H9 (cell line): ENCODE data around the gene ALDH1A3. TPM values are rescaled to one million over a fixed set of nuclear protein-coding genes. Genes with fewer than 3 reads are reported as not detected.

Experiments
- DNase-seq: peaks from one replicate; pipeline ENCODE4 v3.0.0-alpha.2; 2017
- H2AFZ ChIP-seq: one replicate; pipeline ENCODE4 v1.6.1; 2013; ENCODE audit warnings: mild to moderate bottlenecking, low read length, control low read depth, moderate library complexity
- H2AK5ac ChIP-seq: 2 replicates; pipeline ENCODE4 v1.6.1; 2013; ENCODE audit warnings: low read length, control low read depth, mixed read lengths; ENCODE audit not compliant: insufficient read length
- H2BK120ac ChIP-seq: one replicate; pipeline ENCODE4 v1.6.1; 2013; ENCODE audit warnings: low read depth, mild to moderate bottlenecking, low read length, control low read depth, inconsistent platforms; ENCODE audit not compliant: poor library complexity, severe bottlenecking
- H2BK12ac ChIP-seq: 2 replicates; pipeline ENCODE4 v1.6.1; 2013; ENCODE audit warnings: low read length, control low read depth, mixed read lengths, low read depth; ENCODE audit not compliant: insufficient read length
- H2BK15ac ChIP-seq: 2 replicates; pipeline ENCODE4 v1.6.1; 2013; ENCODE audit warnings: low read depth, low read length, control low read depth
- H2BK20ac ChIP-seq: one replicate; pipeline ENCODE4 v1.6.1; 2013; ENCODE audit warnings: low read depth, mild to moderate bottlenecking, low read length, control low read depth, inconsistent platforms; ENCODE audit not compliant: poor library complexity, severe bottlenecking
- H2BK5ac ChIP-seq: 2 replicates; pipeline ENCODE4 v1.6.1; 2013; ENCODE audit warnings: low read length, control low read depth, mixed read lengths; ENCODE audit not compliant: insufficient read length
- H3K14ac ChIP-seq: 2 replicates; pipeline ENCODE4 v1.6.1; 2013; ENCODE audit warnings: low read length, control low read depth; ENCODE audit not compliant: insufficient read depth
- H3K18ac ChIP-seq: 2 replicates; pipeline ENCODE4 v1.6.1; 2013; ENCODE audit warnings: low read depth, mild to moderate bottlenecking, mixed read lengths, low read length, control low read depth; ENCODE audit not compliant: insufficient read length
- H3K23ac ChIP-seq: 2 replicates; pipeline ENCODE4 v1.6.1; 2013; ENCODE audit warnings: low read length, control low read depth, mixed read lengths, low read depth; ENCODE audit not compliant: insufficient read length
- H3K23me2 ChIP-seq: 2 replicates; pipeline ENCODE4 v1.6.1; 2013; ENCODE audit warnings: low read depth, mild to moderate bottlenecking, mixed read lengths, low read length, control low read depth; ENCODE audit not compliant: insufficient read length, poor library complexity, severe bottlenecking
- H3K27ac ChIP-seq: 2 replicates; pipeline ENCODE4 v1.5.1; 2013; ENCODE audit warnings: low read length, control low read depth, mixed read lengths, low read depth; ENCODE audit not compliant: insufficient read length
- H3K27me3 ChIP-seq: 2 replicates; pipeline ENCODE4 v1.6.1; 2013; ENCODE audit warnings: low read length, control low read depth, inconsistent platforms; ENCODE audit not compliant: insufficient read depth
- H3K4ac ChIP-seq: 2 replicates; pipeline ENCODE4 v1.6.1; 2013; ENCODE audit warnings: low read depth, mild to moderate bottlenecking, control low read depth, inconsistent platforms, low read length, moderate library complexity
- H3K4me1 ChIP-seq: 2 replicates; pipeline ENCODE4 v1.6.1; 2013; ENCODE audit warnings: low read length, control low read depth, inconsistent platforms; ENCODE audit not compliant: insufficient read depth
- H3K4me2 ChIP-seq: 2 replicates; pipeline ENCODE4 v1.6.1; 2013; ENCODE audit warnings: low read length, control low read depth, mixed read lengths; ENCODE audit not compliant: insufficient read length, insufficient read depth
- H3K56ac ChIP-seq: 2 replicates; pipeline ENCODE4 v1.6.1; 2013; ENCODE audit warnings: low read depth, mild to moderate bottlenecking, mixed read lengths, low read length, control low read depth; ENCODE audit not compliant: insufficient read length
- H3K79me1 ChIP-seq: 2 replicates; pipeline ENCODE4 v1.6.1; 2013; ENCODE audit warnings: low read depth, mild to moderate bottlenecking, moderate library complexity, low read length, control low read depth, inconsistent platforms; ENCODE audit not compliant: insufficient read depth, poor library complexity, severe bottlenecking
- H3K79me2 ChIP-seq: 2 replicates; pipeline ENCODE4 v1.6.1; 2013; ENCODE audit warnings: low read length, control low read depth, inconsistent platforms; ENCODE audit not compliant: insufficient read depth
- H3K9ac ChIP-seq: 2 replicates; pipeline ENCODE4 v1.6.1; 2013; ENCODE audit warnings: low read length, control low read depth, mixed read lengths; ENCODE audit not compliant: insufficient read length; ENCODE audit errors: extremely low read depth
- H3K9me3 ChIP-seq: one replicate; pipeline ENCODE4 v1.6.1; 2013; ENCODE audit warnings: low read depth, low read length, inconsistent platforms; ENCODE audit not compliant: control insufficient read depth
- H3T11ph ChIP-seq: one replicate; pipeline ENCODE4 v1.6.1; 2013; ENCODE audit warnings: mild to moderate bottlenecking, low read length, control low read depth, inconsistent platforms
- H4K20me1 ChIP-seq: one replicate; pipeline ENCODE4 v1.6.1; 2013; ENCODE audit not compliant: control insufficient read depth, insufficient read length, insufficient read depth
- H4K5ac ChIP-seq: 2 replicates; pipeline ENCODE4 v1.6.1; 2013; ENCODE audit warnings: low read depth, mild to moderate bottlenecking, mixed read lengths, low read length, control low read depth; ENCODE audit not compliant: insufficient read length
- H4K8ac ChIP-seq: replicated peaks from 2 replicates; pipeline ENCODE4 v1.6.1; 2013; ENCODE audit warnings: low read length, control low read depth, mixed read lengths, low read depth; ENCODE audit not compliant: insufficient read length
- H4K91ac ChIP-seq: 2 replicates; pipeline ENCODE4 v1.6.1; 2013; ENCODE audit warnings: low read depth, mild to moderate bottlenecking, moderate library complexity, mixed read lengths, low read length, control low read depth; ENCODE audit not compliant: insufficient read length
- H3K27ac Mint-ChIP-seq, 3 experiments: 2 replicates in 2 of 3; 3 replicates in 1 of 3; pipeline ENCODE4 v1.8.0; 2020 to 2021; ENCODE audit warnings: mixed read lengths in 3 of 3, mild to moderate bottlenecking in 1 of 3, moderate library complexity in 1 of 3
- H3K27me3 Mint-ChIP-seq: 2 replicates; pipeline ENCODE4 v1.8.0; 2021; ENCODE audit warnings: low read depth, mild to moderate bottlenecking, moderate library complexity, mixed read lengths
- H3K36me3 Mint-ChIP-seq, 3 experiments: 2 replicates in 2 of 3; 3 replicates in 1 of 3; pipeline ENCODE4 v1.8.0; 2020 to 2021; ENCODE audit warnings: low read depth in 3 of 3, mixed read lengths in 3 of 3; ENCODE audit not compliant: insufficient read depth in 1 of 3
- H3K4me1 Mint-ChIP-seq, 2 experiments: 2 replicates each; pipeline ENCODE4 v1.8.0; 2020; ENCODE audit warnings: mixed read lengths in 2 of 2
- H3K4me3 Mint-ChIP-seq, 2 experiments: 2 replicates in 1 of 2; 3 replicates in 1 of 2; pipeline ENCODE4 v1.8.0; 2020 to 2021; ENCODE audit warnings: mild to moderate bottlenecking in 2 of 2, mixed read lengths in 2 of 2, moderate library complexity in 1 of 2
- H3K9me3 Mint-ChIP-seq, 2 experiments: 2 replicates in 1 of 2; 3 replicates in 1 of 2; pipeline ENCODE4 v1.8.0; 2020; ENCODE audit warnings: mild to moderate bottlenecking in 2 of 2, mixed read lengths in 2 of 2, moderate library complexity in 1 of 2
- WGBS: extraction: QIAGEN DNeasy Blood & Tissue Kit; methylation state at CpG from one replicate; pipeline ENCODE4 v1.1.7; 2013; ENCODE audit warnings: missing lambda C conversion rate, low lambda C conversion rate, mixed read lengths; ENCODE audit not compliant: insufficient read length; ENCODE audit errors: extremely low coverage; 5-methylcytosine and 5-hydroxymethylcytosine counted together
- total RNA-seq: library from RNA; stranded (reverse); gene quantifications from 2 replicates; pipeline ENCODE4 v1.2.1, GENCODE V29; 2021
- TF ChIP-seq, protein P1 (sequence below): fragments of 200-600 bp; sonication (generic); conservative IDR thresholded peaks from 3 replicates; pipeline ENCODE4 v1.8.0; 2021; ENCODE audit warnings: antibody characterized with exemption, mild to moderate bottlenecking

Gene ALDH1A3
- total RNA-seq, 1 experiment from 2014 or later: 9.2 TPM

DNA sequence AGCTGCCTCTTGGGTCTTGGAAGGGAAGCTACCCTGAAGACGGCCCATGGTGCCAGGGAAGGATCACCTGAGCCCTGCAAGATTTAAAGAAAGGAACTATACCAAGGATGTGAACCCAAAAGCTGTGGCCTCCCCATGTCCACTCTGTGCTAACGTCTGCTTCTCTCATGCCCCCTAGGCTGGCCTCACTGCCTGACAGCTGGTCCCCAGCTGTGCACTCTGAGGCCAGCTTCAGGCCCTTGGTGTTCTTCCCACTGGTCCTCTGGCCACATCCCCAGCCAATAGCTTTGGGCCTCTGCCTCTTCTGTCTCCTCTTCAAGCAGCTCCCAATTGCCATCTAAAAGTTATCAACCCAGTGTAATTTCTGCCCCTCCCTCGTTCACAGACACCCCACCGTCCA, 34.3 kb downstream of the ALDH1A3 start:
- Histone ChIP-seq H3K4ac (no peak overlapping the region), H4K91ac (no peak overlapping the region), H3K4me1 (no peaks in the 10 kb centered on the region), H2BK5ac (no peak overlapping the region), H3K9ac (no peak overlapping the region), H3K23me2 (peaks cover 9% of the 10 kb centered on the region), H2AK5ac (no peak overlapping the region), H3K23ac (no peak overlapping the region), H3K4me2 (no peak overlapping the region), H2AFZ (no peak overlapping the region), H2BK20ac (no peak overlapping the region), H4K20me1 (no peaks in the 10 kb centered on the region), H3K9me3 (no peaks in the 10 kb centered on the region), H3K14ac (no peak overlapping the region), H3K79me1 (no peaks in the 10 kb centered on the region), H3T11ph (no peak overlapping the region), H4K8ac (no peak overlapping the region), H4K5ac (no peak overlapping the region), H3K79me2 (no peaks in the 10 kb centered on the region), H2BK12ac (no peak overlapping the region), H3K27ac (no peak overlapping the region), H2BK15ac (no peak overlapping the region), H2BK120ac (no peak overlapping the region), H3K56ac (no peak overlapping the region), H3K27me3 (peaks cover 8% of the 10 kb centered on the region; the same call in 1 of the 2 replicates), H3K18ac (no peak overlapping the region)
- DNase-seq: peak; percentile 10
- Mint-ChIP-seq H3K27me3 (peaks cover 27% of the 10 kb centered on the region), H3K4me3 (no peak overlapping the region), H3K9me3 (peaks cover 3 to 10% of the 10 kb centered on the region in 2 experiments), H3K27ac (no peak overlapping the region), H3K36me3 (peaks cover 2 to 13% (median 10%) of the 10 kb centered on the region in 3 experiments; a peak in 6 of 7 replicates), H3K4me1 (peaks cover 10 to 38% of the 10 kb centered on the region in 2 experiments)
- no CpG with 5 or more reads among the region's 4 CpGs for WGBS
- TF ChIP-seq, protein P1, sequence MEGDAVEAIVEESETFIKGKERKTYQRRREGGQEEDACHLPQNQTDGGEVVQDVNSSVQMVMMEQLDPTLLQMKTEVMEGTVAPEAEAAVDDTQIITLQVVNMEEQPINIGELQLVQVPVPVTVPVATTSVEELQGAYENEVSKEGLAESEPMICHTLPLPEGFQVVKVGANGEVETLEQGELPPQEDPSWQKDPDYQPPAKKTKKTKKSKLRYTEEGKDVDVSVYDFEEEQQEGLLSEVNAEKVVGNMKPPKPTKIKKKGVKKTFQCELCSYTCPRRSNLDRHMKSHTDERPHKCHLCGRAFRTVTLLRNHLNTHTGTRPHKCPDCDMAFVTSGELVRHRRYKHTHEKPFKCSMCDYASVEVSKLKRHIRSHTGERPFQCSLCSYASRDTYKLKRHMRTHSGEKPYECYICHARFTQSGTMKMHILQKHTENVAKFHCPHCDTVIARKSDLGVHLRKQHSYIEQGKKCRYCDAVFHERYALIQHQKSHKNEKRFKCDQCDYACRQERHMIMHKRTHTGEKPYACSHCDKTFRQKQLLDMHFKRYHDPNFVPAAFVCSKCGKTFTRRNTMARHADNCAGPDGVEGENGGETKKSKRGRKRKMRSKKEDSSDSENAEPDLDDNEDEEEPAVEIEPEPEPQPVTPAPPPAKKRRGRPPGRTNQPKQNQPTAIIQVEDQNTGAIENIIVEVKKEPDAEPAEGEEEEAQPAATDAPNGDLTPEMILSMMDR: no peak
